ENCODE data around the gene PKD1L1. TPM values are rescaled to one million over a fixed set of nuclear protein-coding genes. Genes with fewer than 3 reads are reported as not detected.

PKD1L1 gene
- total and polyA plus RNA-seq, 2 donors (not counting 1 experiment from before 2014, with no cell fraction given), result 0.59 to 0.70 TPM

DNA sequence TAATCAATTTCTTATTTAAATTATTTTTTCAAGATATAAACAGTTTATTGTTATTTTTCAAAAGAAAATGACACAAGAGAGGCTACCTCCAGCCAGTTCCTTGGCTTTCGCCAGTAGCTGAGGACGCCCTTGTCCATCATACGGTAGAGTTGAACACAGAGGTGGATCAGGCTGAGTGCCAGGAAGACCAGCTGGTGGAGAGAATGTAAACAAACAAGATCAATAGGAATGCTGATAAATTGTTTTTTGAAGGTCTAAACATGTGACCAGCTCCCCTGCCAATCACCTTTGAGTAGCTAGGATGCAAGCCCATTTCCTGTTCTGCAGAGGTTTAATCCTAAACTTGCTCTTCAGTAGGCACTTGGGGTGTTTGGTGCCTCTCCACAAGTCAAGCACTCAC is 138.9 kb downstream of the PKD1L1 start:
- Histone ChIP-seq H3K4me2 (replicated peaks; ENCODE audit: low read depth, low read length, poor library complexity, severe bottlenecking) (no peak overlapping the region), H3K9ac (ENCODE audit: low read length) (no peak overlapping the region), H3K36me3 (replicated peaks in 1 of 2; ENCODE audit: control extremely low read depth in 1 of 2, control insufficient read depth in 1 of 2, extremely low read depth in 1 of 2, insufficient read depth in 2 of 2, low read length in 1 of 2) (no peaks in the 10 kb centered on the region), H3K27me3 (replicated peaks in 1 of 4; ENCODE audit: control extremely low read depth in 1 of 4, control insufficient read depth in 3 of 4, insufficient read depth in 4 of 4, low read length in 3 of 4) (no peaks in the 10 kb centered on the region), H3K4me1 (ENCODE audit: control insufficient read depth in 2 of 2, insufficient read depth in 2 of 2, low read length in 2 of 2) (peaks cover 22 to 31% of the 10 kb centered on the region in 2 donors), H3K79me2 (ENCODE audit: control insufficient read depth, insufficient read depth, low read length) (no peaks in the 10 kb centered on the region), H4K20me1 (ENCODE audit: control insufficient read depth, insufficient read depth, low read length, poor library complexity, severe bottlenecking) (no peaks in the 10 kb centered on the region), H2AFZ (ENCODE audit: insufficient read depth, low read depth, low read length, poor library complexity, severe bottlenecking) (no peak overlapping the region), H3K4me3 (ENCODE audit: control extremely low read depth in 1 of 5, extremely low read depth in 1 of 5, insufficient read depth in 1 of 5, low read depth in 2 of 5, low read length in 4 of 5) (no peak overlapping the region), H3K27ac (ENCODE audit: low read length in 2 of 2) (no peak overlapping the region), H3K9me3 (ENCODE audit: control extremely low read depth in 1 of 3, control insufficient read depth in 2 of 3, insufficient read depth in 1 of 3, low read length in 2 of 3) (no peaks in the 10 kb centered on the region)
- DNase-seq, result no peak
- WGBS (ENCODE audit: insufficient coverage), result 94% methylated on average over 3 of the region's 3 CpGs
- intact Hi-C loops (cut with micrococcal nuclease), result no loop called here
- no peaks in the 10 kb centered on the region for H3K9me3 Mint-ChIP-seq (ENCODE audit: insufficient read depth)
- ChIA-PET POLR2A (no interaction called here), CTCF (interaction anchor here (0.6 to 4.3 kb wide), 5 partner anchors 10 to 542 kb away, joined by 3 to 23 read pairs (median 4); no protein-coding TSS in a partner anchor)
- no peak for TF ChIP-seq EZH2 (IDR thresholded peaks at IDR 0.05; ENCODE audit: borderline replicate concordance, insufficient read depth, low read depth, low read length, poor library complexity, severe bottlenecking)
- TF ChIP-seq, protein P1, sequence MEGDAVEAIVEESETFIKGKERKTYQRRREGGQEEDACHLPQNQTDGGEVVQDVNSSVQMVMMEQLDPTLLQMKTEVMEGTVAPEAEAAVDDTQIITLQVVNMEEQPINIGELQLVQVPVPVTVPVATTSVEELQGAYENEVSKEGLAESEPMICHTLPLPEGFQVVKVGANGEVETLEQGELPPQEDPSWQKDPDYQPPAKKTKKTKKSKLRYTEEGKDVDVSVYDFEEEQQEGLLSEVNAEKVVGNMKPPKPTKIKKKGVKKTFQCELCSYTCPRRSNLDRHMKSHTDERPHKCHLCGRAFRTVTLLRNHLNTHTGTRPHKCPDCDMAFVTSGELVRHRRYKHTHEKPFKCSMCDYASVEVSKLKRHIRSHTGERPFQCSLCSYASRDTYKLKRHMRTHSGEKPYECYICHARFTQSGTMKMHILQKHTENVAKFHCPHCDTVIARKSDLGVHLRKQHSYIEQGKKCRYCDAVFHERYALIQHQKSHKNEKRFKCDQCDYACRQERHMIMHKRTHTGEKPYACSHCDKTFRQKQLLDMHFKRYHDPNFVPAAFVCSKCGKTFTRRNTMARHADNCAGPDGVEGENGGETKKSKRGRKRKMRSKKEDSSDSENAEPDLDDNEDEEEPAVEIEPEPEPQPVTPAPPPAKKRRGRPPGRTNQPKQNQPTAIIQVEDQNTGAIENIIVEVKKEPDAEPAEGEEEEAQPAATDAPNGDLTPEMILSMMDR (IDR thresholded peaks at IDR 0.05), result no peak
- ATAC-seq (ENCODE audit: low read depth), result no peak
- no peak overlapping the region for H3K27ac Mint-ChIP-seq
- no peak overlapping the region for H3K4me3 Mint-ChIP-seq
- peaks cover 49% of the 10 kb centered on the region for H3K4me1 Mint-ChIP-seq
- no peaks in the 10 kb centered on the region for H3K27me3 Mint-ChIP-seq

DNA sequence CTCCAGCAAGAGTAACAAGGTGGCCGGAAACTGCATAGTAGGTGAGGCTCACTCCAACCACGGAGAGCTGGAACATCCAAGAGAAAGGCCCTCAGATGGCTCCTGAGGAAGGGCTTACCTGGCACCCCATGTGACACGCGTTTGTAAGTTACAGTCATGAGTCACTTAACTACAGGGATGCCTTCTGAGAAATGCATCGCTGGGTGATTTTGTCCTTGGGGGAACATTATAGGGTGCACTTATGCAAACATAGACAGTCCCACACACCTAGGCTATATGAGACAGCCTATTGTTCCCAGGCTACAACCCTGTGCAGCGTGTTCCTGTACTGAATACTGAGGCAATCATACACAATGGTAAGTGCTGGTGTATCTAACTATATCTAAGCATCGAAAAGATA is 139.9 kb downstream of the PKD1L1 start:
- no peak for ATAC-seq (ENCODE audit: low read depth)
- Histone ChIP-seq H4K20me1 (ENCODE audit: control insufficient read depth, insufficient read depth, low read length, poor library complexity, severe bottlenecking) (no peaks in the 10 kb centered on the region), H3K36me3 (replicated peaks in 1 of 2; ENCODE audit: control extremely low read depth in 1 of 2, control insufficient read depth in 1 of 2, extremely low read depth in 1 of 2, insufficient read depth in 2 of 2, low read length in 1 of 2) (no peaks in the 10 kb centered on the region), H3K4me3 (ENCODE audit: control extremely low read depth in 1 of 5, extremely low read depth in 1 of 5, insufficient read depth in 1 of 5, low read depth in 2 of 5, low read length in 4 of 5) (no peak overlapping the region), H3K4me1 (ENCODE audit: control insufficient read depth in 2 of 2, insufficient read depth in 2 of 2, low read length in 2 of 2) (peaks cover 16 to 25% of the 10 kb centered on the region in 2 donors), H3K79me2 (ENCODE audit: control insufficient read depth, insufficient read depth, low read length) (no peaks in the 10 kb centered on the region), H3K9me3 (ENCODE audit: control extremely low read depth in 1 of 3, control insufficient read depth in 2 of 3, insufficient read depth in 1 of 3, low read length in 2 of 3) (no peaks in the 10 kb centered on the region), H3K27ac (ENCODE audit: low read length in 2 of 2) (no peak overlapping the region), H3K27me3 (replicated peaks in 1 of 4; ENCODE audit: control extremely low read depth in 1 of 4, control insufficient read depth in 3 of 4, insufficient read depth in 4 of 4, low read length in 3 of 4) (no peaks in the 10 kb centered on the region), H2AFZ (ENCODE audit: insufficient read depth, low read depth, low read length, poor library complexity, severe bottlenecking) (no peak overlapping the region), H3K4me2 (replicated peaks; ENCODE audit: low read depth, low read length, poor library complexity, severe bottlenecking) (no peak overlapping the region), H3K9ac (ENCODE audit: low read length) (no peak overlapping the region)
- TF ChIP-seq, protein P1 (IDR thresholded peaks at IDR 0.05), result no peak
- TF ChIP-seq EZH2 (IDR thresholded peaks at IDR 0.05; ENCODE audit: borderline replicate concordance, insufficient read depth, low read depth, low read length, poor library complexity, severe bottlenecking), result no peak
- H3K27ac Mint-ChIP-seq, result no peak overlapping the region
- WGBS (ENCODE audit: insufficient coverage), result 100% methylated on average over 4 of the region's 7 CpGs
- no peaks in the 10 kb centered on the region for H3K27me3 Mint-ChIP-seq
- intact Hi-C loops (cut with micrococcal nuclease), result no loop called here
- ChIA-PET CTCF (interaction anchor here (0.9 to 4.3 kb wide), 5 partner anchors 11 to 364 kb away, joined by 3 to 23 read pairs (median 4); partner anchors contain the start of gene TNS3), POLR2A (interaction anchor here (0.6 kb wide), 1 partner anchor 139 kb away, joined by 4 read pairs; no protein-coding TSS in a partner anchor)
- H3K4me1 Mint-ChIP-seq, result peaks cover 43% of the 10 kb centered on the region
- H3K9me3 Mint-ChIP-seq (ENCODE audit: insufficient read depth), result no peaks in the 10 kb centered on the region
- no peak for DNase-seq
- no peak overlapping the region for H3K4me3 Mint-ChIP-seq

Data from B cell (primary cell).